OCI-M1 (cell line): ENCODE data around the gene ERG.

Source experiments
- DNase-seq: peaks from one replicate; lab custom pipeline; 2025; lab: John Stamatoyannopoulos, UW

The ERG gene

DNA sequence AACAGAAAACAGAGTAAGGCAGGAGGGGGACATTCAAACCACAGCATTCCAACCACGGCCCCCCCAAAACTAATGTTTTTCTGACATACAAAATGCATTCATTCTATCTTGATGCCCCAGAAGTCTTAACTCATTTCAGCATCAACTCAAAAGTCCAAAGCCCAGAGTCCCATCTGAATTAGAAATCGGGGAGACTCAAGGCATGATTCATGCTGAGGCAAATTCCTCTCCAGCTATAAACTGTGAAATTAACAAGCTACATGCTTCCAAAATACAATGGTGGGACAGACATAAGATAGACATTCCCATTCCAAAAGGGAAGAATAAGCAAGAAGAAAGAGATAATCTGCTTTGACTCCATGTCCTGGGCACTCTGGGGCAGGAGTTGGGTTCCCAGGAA is 167.6 kb downstream of the ERG start:
- DNase-seq, result no peak
